ENCODE results near the gene RSPO3. TPM values are rescaled to one million over a fixed set of nuclear protein-coding genes. Genes with fewer than 3 reads are reported as not detected.

RSPO3 gene
- total RNA-seq, 3 donors from 2014 or later (not counting 1 experiment from before 2014, with no cell fraction given): not detected

- Histone ChIP-seq H3K27ac (ENCODE audit: low read length) (no peak overlapping the region), H3K4me1 (ENCODE audit: control insufficient read depth, insufficient read depth, low read length) (no peaks in the 10 kb centered on the region), H3K36me3 (ENCODE audit: control insufficient read depth, insufficient read depth, low read length) (no peaks in the 10 kb centered on the region), H3K27me3 (ENCODE audit: control insufficient read depth, insufficient read depth, low read length) (no peaks in the 10 kb centered on the region), H3K4me3 (ENCODE audit: low read length) (no peak overlapping the region), H3K9me3 (ENCODE audit: control insufficient read depth, insufficient read depth, low read length) (no peaks in the 10 kb centered on the region)
- H3K27me3 Mint-ChIP-seq (ENCODE audit: low read depth in 2 of 2): peaks cover 6 to 7% of the 10 kb centered on the region in 2 donors
- no peak overlapping the region for H3K27ac Mint-ChIP-seq
- H3K9me3 Mint-ChIP-seq: peaks cover 0 to 3% of the 10 kb centered on the region in 2 donors
- intact Hi-C loops (cut with micrococcal nuclease): no loop called here
- no peaks in the 10 kb centered on the region for H3K36me3 Mint-ChIP-seq
- no peak overlapping the region for H3K4me3 Mint-ChIP-seq
- no peaks in the 10 kb centered on the region for H3K4me1 Mint-ChIP-seq
- 64% methylated on average over 1 of the region's 1 CpG for WGBS (ENCODE audit: insufficient coverage)
- DNase-seq (no peak), ATAC-seq (no peak)
- TF ChIP-seq CTCF (IDR thresholded peaks at IDR 0.05): no peak
Observed at GRCh38 chr6:127182501-127182900, 64.0 kb downstream of the RSPO3 start.

GRCh38 chr6:127185437-127185995 lies 67.0 kb downstream of the RSPO3 start:
- no peaks in the 10 kb centered on the region for H3K9me3 ChIP-seq (ENCODE audit: control insufficient read depth, insufficient read depth, low read length)
- H3K27me3 ChIP-seq (ENCODE audit: control insufficient read depth, insufficient read depth, low read length): no peaks in the 10 kb centered on the region
- H3K27ac ChIP-seq (ENCODE audit: low read length): no peak overlapping the region
- no peaks in the 10 kb centered on the region for H3K36me3 Mint-ChIP-seq
- no peaks in the 10 kb centered on the region for H3K27me3 Mint-ChIP-seq (ENCODE audit: low read depth in 2 of 2)
- H3K9me3 Mint-ChIP-seq: no peaks in the 10 kb centered on the region
- no peak for TF ChIP-seq CTCF (IDR thresholded peaks at IDR 0.05)
- WGBS (ENCODE audit: insufficient coverage): 80% methylated on average over 2 of the region's 3 CpGs
- H3K27ac Mint-ChIP-seq: no peak overlapping the region
- intact Hi-C loops (cut with micrococcal nuclease): no loop called here
- no peak overlapping the region for H3K4me3 Mint-ChIP-seq
- H3K4me1 ChIP-seq (ENCODE audit: control insufficient read depth, insufficient read depth, low read length): no peaks in the 10 kb centered on the region
- no peak overlapping the region for H3K4me3 ChIP-seq (ENCODE audit: low read length)
- ATAC-seq (no peak), DNase-seq (no peak)
- H3K4me1 Mint-ChIP-seq: no peaks in the 10 kb centered on the region
- no peaks in the 10 kb centered on the region for H3K36me3 ChIP-seq (ENCODE audit: control insufficient read depth, insufficient read depth, low read length)

- no peak overlapping the region for H3K27ac ChIP-seq (ENCODE audit: low read length)
- no peak for ATAC-seq
- TF ChIP-seq CTCF (IDR thresholded peaks at IDR 0.05): peak; percentile 21
- no peaks in the 10 kb centered on the region for H3K36me3 Mint-ChIP-seq
- H3K27me3 Mint-ChIP-seq (ENCODE audit: low read depth in 2 of 2): peaks cover 0 to 3% of the 10 kb centered on the region in 2 donors
- intact Hi-C loops (cut with micrococcal nuclease): no loop called here
- no peak overlapping the region for H3K4me3 ChIP-seq (ENCODE audit: low read length)
- DNase-seq: peak; percentile 16 to 51
- H3K4me3 Mint-ChIP-seq: no peak overlapping the region
- H3K4me1 Mint-ChIP-seq: no peaks in the 10 kb centered on the region
- H3K27me3 ChIP-seq (ENCODE audit: control insufficient read depth, insufficient read depth, low read length): no peaks in the 10 kb centered on the region
- no peaks in the 10 kb centered on the region for H3K4me1 ChIP-seq (ENCODE audit: control insufficient read depth, insufficient read depth, low read length)
- WGBS (ENCODE audit: insufficient coverage): 51% methylated on average over 6 of the region's 6 CpGs
- no peaks in the 10 kb centered on the region for H3K9me3 ChIP-seq (ENCODE audit: control insufficient read depth, insufficient read depth, low read length)
- no peaks in the 10 kb centered on the region for H3K36me3 ChIP-seq (ENCODE audit: control insufficient read depth, insufficient read depth, low read length)
- no peaks in the 10 kb centered on the region for H3K9me3 Mint-ChIP-seq
- no peak overlapping the region for H3K27ac Mint-ChIP-seq
Observed at GRCh38 chr6:127186889-127187288, 68.4 kb downstream of the RSPO3 start.

- Mint-ChIP-seq H3K27ac (no peak overlapping the region), H3K4me1 (no peaks in the 10 kb centered on the region), H3K36me3 (no peaks in the 10 kb centered on the region), H3K27me3 (ENCODE audit: low read depth in 2 of 2) (peaks cover 0 to 5% of the 10 kb centered on the region in 2 donors), H3K9me3 (no peaks in the 10 kb centered on the region), H3K4me3 (no peak overlapping the region)
- no peak for ATAC-seq
- no CpG with 5 or more reads among the region's 1 CpG for WGBS (ENCODE audit: insufficient coverage)
- Histone ChIP-seq H3K9me3 (ENCODE audit: control insufficient read depth, insufficient read depth, low read length) (no peaks in the 10 kb centered on the region), H3K27ac (ENCODE audit: low read length) (no peak overlapping the region), H3K27me3 (ENCODE audit: control insufficient read depth, insufficient read depth, low read length) (no peaks in the 10 kb centered on the region), H3K4me3 (ENCODE audit: low read length) (no peak overlapping the region), H3K4me1 (ENCODE audit: control insufficient read depth, insufficient read depth, low read length) (no peaks in the 10 kb centered on the region), H3K36me3 (ENCODE audit: control insufficient read depth, insufficient read depth, low read length) (no peaks in the 10 kb centered on the region)
- DNase-seq: no peak
- no peak for TF ChIP-seq CTCF (IDR thresholded peaks at IDR 0.05)
- intact Hi-C loops (cut with micrococcal nuclease): no loop called here
Observed at GRCh38 chr6:127188744-127189143, 70.3 kb downstream of the RSPO3 start.

Measured in natural killer cell (primary cell).